GM23338 (cell line): ENCODE data around the gene KLF7.

Source experiments
- CREB1 ChIP-seq: fragments of 250-450 bp; sonication (Bioruptor Pico); IDR thresholded peaks from 2 replicates; pipeline ENCODE4 v1.5.0; 2020; ENCODE audit warnings: low read depth, mild to moderate bottlenecking, moderate library complexity
- EZH2 ChIP-seq: fragments of 200-600 bp; sonication (generic); IDR thresholded peaks from one replicate; pipeline ENCODE4 v1.8.0; 2017; ENCODE audit warnings: antibody characterized with exemption, mild to moderate bottlenecking, low read depth; ENCODE audit not compliant: unreplicated experiment
- EZH2phosphoT487 ChIP-seq: fragments of 200-600 bp; sonication (generic); IDR thresholded peaks from one replicate; pipeline ENCODE4 v1.8.1; 2018; ENCODE audit warnings: antibody characterized with exemption; ENCODE audit not compliant: unreplicated experiment
- JUNB ChIP-seq: IDR thresholded peaks from one replicate; pipeline ENCODE4 v1.6.1; 2016; ENCODE audit warnings: antibody characterized with exemption; ENCODE audit not compliant: unreplicated experiment
- POLR2AphosphoS5 ChIP-seq: IDR thresholded peaks from 2 replicates; pipeline ENCODE4 v1.6.1; 2016; ENCODE audit warnings: antibody characterized with exemption, low read depth
- TF ChIP-seq, protein P1 (sequence below), 2 experiments: fragments of 200-600 bp in 1 of 2; sonication (generic) in 1 of 2; conservative IDR thresholded peaks; 2 replicates each; pipeline versions ENCODE4 v1.5.1 to v1.6.1; 2016 to 2017; ENCODE audit warnings: antibody characterized with exemption in 2 of 2, low read depth in 2 of 2, mild to moderate bottlenecking in 2 of 2, moderate library complexity in 1 of 2
- TF ChIP-seq, protein P2 (sequence below): IDR thresholded peaks from 2 replicates; pipeline ENCODE4 v1.6.1; 2016; ENCODE audit warnings: antibody characterized with exemption

DNA sequence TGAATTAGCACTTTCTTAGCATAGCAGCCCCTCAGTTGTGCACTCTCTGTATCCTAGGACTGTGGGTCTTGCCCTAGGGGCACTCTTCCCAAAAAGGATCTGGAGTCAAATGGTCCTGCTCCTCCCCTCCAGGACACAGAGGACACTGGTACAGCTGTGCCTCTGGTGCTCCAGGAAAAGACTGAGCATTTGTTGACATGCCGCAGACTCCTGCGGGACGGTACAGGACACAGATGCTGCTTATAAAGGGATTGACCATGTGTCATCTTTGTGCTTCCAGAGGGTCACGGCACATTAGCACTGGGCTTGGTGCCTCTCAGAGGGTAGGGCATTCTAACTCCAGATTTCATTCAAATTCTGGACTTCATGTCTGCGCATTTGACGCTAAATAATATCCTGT is 110.5 kb downstream of the KLF7 start:
- no peak for TF ChIP-seq POLR2AphosphoS5
- TF ChIP-seq, protein P1, sequence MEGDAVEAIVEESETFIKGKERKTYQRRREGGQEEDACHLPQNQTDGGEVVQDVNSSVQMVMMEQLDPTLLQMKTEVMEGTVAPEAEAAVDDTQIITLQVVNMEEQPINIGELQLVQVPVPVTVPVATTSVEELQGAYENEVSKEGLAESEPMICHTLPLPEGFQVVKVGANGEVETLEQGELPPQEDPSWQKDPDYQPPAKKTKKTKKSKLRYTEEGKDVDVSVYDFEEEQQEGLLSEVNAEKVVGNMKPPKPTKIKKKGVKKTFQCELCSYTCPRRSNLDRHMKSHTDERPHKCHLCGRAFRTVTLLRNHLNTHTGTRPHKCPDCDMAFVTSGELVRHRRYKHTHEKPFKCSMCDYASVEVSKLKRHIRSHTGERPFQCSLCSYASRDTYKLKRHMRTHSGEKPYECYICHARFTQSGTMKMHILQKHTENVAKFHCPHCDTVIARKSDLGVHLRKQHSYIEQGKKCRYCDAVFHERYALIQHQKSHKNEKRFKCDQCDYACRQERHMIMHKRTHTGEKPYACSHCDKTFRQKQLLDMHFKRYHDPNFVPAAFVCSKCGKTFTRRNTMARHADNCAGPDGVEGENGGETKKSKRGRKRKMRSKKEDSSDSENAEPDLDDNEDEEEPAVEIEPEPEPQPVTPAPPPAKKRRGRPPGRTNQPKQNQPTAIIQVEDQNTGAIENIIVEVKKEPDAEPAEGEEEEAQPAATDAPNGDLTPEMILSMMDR (conservative IDR thresholded peaks at IDR 0.05; ENCODE audit: low read depth in 2 of 2) = no peak
- TF ChIP-seq EZH2 = no peak
- no peak for TF ChIP-seq CREB1 (CRISPR knock-in tag)
- no peak for TF ChIP-seq EZH2phosphoT487
- TF ChIP-seq, protein P2, sequence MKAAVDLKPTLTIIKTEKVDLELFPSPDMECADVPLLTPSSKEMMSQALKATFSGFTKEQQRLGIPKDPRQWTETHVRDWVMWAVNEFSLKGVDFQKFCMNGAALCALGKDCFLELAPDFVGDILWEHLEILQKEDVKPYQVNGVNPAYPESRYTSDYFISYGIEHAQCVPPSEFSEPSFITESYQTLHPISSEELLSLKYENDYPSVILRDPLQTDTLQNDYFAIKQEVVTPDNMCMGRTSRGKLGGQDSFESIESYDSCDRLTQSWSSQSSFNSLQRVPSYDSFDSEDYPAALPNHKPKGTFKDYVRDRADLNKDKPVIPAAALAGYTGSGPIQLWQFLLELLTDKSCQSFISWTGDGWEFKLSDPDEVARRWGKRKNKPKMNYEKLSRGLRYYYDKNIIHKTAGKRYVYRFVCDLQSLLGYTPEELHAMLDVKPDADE = no peak
- TF ChIP-seq JUNB = no peak
